GM23338 (cell line): ENCODE data around the gene ZNF787. TPM values are rescaled to one million over a fixed set of nuclear protein-coding genes. Genes with fewer than 3 reads are reported as not detected.

Experiments used
- ATAC-seq: fragments of 200-7000 bp; cut with Tn5 transposase; 3 replicates; pipeline ENCODE4 v1.9.1; 2020
- DNase-seq: peaks from one replicate; pipeline ENCODE4 v3.0.0-alpha.2; 2015; ENCODE audit warnings: low spot score
- H2AFZ ChIP-seq: fragments of 200-600 bp; sonication (generic); 2 replicates; pipeline ENCODE4 v1.8.0; 2016; ENCODE audit warnings: antibody characterized with exemption, mild to moderate bottlenecking, moderate library complexity
- H3F3A ChIP-seq: fragments of 200-600 bp; sonication (generic); replicated peaks from 2 replicates; pipeline ENCODE4 v1.8.0; 2017; ENCODE audit warnings: antibody characterized with exemption, mixed run types, low read depth
- H3K27ac ChIP-seq: fragments of 200-600 bp; sonication (generic); 2 replicates; pipeline ENCODE4 v1.6.1; 2016; ENCODE audit warnings: low read depth
- H3K27me3 ChIP-seq: fragments of 200-600 bp; sonication (generic); 2 replicates; pipeline ENCODE4 v1.8.0; 2016; ENCODE audit warnings: mild to moderate bottlenecking, mixed run types, moderate library complexity; ENCODE audit not compliant: insufficient read depth
- H3K36me3 ChIP-seq: fragments of 200-600 bp; sonication (generic); 2 replicates; pipeline ENCODE4 v1.8.0; 2016; ENCODE audit warnings: mild to moderate bottlenecking; ENCODE audit not compliant: insufficient read depth
- H3K4me1 ChIP-seq: fragments of 200-600 bp; sonication (generic); 2 replicates; pipeline ENCODE4 v1.8.0; 2016; ENCODE audit warnings: mild to moderate bottlenecking, moderate library complexity; ENCODE audit not compliant: insufficient read depth
- H3K4me2 ChIP-seq: fragments of 200-600 bp; sonication (generic); 2 replicates; pipeline ENCODE4 v1.7.1; 2017; ENCODE audit warnings: mixed run types
- H3K4me3 ChIP-seq: fragments of 200-600 bp; sonication (generic); 2 replicates; pipeline ENCODE4 v1.6.1; 2016; ENCODE audit warnings: mixed run types
- H3K79me2 ChIP-seq: fragments of 200-600 bp; sonication (generic); replicated peaks from 2 replicates; pipeline ENCODE4 v1.8.0; 2017; ENCODE audit warnings: mild to moderate bottlenecking; ENCODE audit not compliant: insufficient read depth
- H3K9me2 ChIP-seq: fragments of 200-600 bp; sonication (generic); 2 replicates; pipeline ENCODE4 v1.8.0; 2017; ENCODE audit not compliant: insufficient read depth
- H4K20me1 ChIP-seq: fragments of 200-600 bp; sonication (generic); replicated peaks from 2 replicates; pipeline ENCODE4 v1.8.0; 2017; ENCODE audit warnings: mild to moderate bottlenecking; ENCODE audit not compliant: insufficient read depth
- H3K27ac Mint-ChIP-seq: 2 replicates; pipeline ENCODE4 v1.8.0; 2020; ENCODE audit warnings: inconsistent platforms, mild to moderate bottlenecking, moderate library complexity, mixed read lengths
- H3K27me3 Mint-ChIP-seq: 3 replicates; pipeline ENCODE4 v1.8.0; 2022; ENCODE audit warnings: low read depth, mild to moderate bottlenecking, moderate library complexity, mixed read lengths, inconsistent platforms; ENCODE audit not compliant: insufficient read depth, poor library complexity
- H3K36me3 Mint-ChIP-seq: 3 replicates; pipeline ENCODE4 v1.8.0; 2021; ENCODE audit warnings: low read depth, mild to moderate bottlenecking, inconsistent platforms, moderate library complexity, mixed read lengths
- H3K4me1 Mint-ChIP-seq: 3 replicates; pipeline ENCODE4 v1.8.0; 2020; ENCODE audit warnings: mild to moderate bottlenecking, inconsistent platforms, mixed read lengths
- H3K4me3 Mint-ChIP-seq: 3 replicates; pipeline ENCODE4 v1.8.0; 2021; ENCODE audit warnings: moderate library complexity, mild to moderate bottlenecking, inconsistent platforms, mixed read lengths
- H3K9me3 Mint-ChIP-seq: 3 replicates; pipeline ENCODE4 v1.8.0; 2020; ENCODE audit warnings: moderate library complexity, mild to moderate bottlenecking, inconsistent platforms, mixed read lengths
- NANOG ChIP-seq: IDR thresholded peaks from 2 replicates; pipeline ENCODE4 v1.6.1; 2016; ENCODE audit warnings: antibody characterized with exemption, borderline replicate concordance
- POLR2AphosphoS5 ChIP-seq: IDR thresholded peaks from 2 replicates; pipeline ENCODE4 v1.6.1; 2016; ENCODE audit warnings: antibody characterized with exemption, low read depth
- REST ChIP-seq: IDR thresholded peaks from one replicate; pipeline ENCODE4 v1.6.1; 2018; ENCODE audit warnings: antibody characterized with exemption; ENCODE audit not compliant: unreplicated experiment
- ZNF114 ChIP-seq: fragments of 250-450 bp; sonication (Bioruptor Pico); IDR thresholded peaks from 2 replicates; pipeline ENCODE4 v1.5.0; 2020; ENCODE audit warnings: mild to moderate bottlenecking, moderate library complexity
- ZNF331 ChIP-seq: fragments of 250-450 bp; sonication (Bioruptor Pico); IDR thresholded peaks from 2 replicates; pipeline ENCODE4 v1.5.0; 2020; ENCODE audit warnings: low read depth, mild to moderate bottlenecking, moderate library complexity
- ZNF462 ChIP-seq: fragments of 250-450 bp; sonication (Bioruptor Pico); IDR thresholded peaks from 2 replicates; pipeline ENCODE4 v1.5.0; 2020; ENCODE audit warnings: mild to moderate bottlenecking, moderate library complexity
- polyA plus RNA-seq: library from polyadenylated mRNA; unstranded; fragments of >200 nt; fragmentation: Nextera tagmentation; extraction: Ambion mirVana; gene quantifications from 2 replicates; pipeline ENCODE4 v1.2.1, GENCODE V29; 2016
- total RNA-seq: library from RNA; depleted of rRNA; stranded (reverse); fragments of >200 nt; shearing (Covaris generic); gene quantifications from 2 replicates; pipeline ENCODE4 v1.2.3, GENCODE V29; 2014

Gene ZNF787
- total and polyA plus RNA-seq, 2 experiments from 2014 or later = 12.5 to 44.6 TPM

- no peak for TF ChIP-seq NANOG
- TF ChIP-seq ZNF462 (CRISPR knock-in tag) = no peak
- peak; percentile 46 for TF ChIP-seq POLR2AphosphoS5
- TF ChIP-seq REST = no peak
- no peak for TF ChIP-seq ZNF114 (CRISPR knock-in tag)
- TF ChIP-seq ZNF331 (CRISPR knock-in tag) = no peak
- peaks cover 34% of the 10 kb centered on the region for H3K4me1 Mint-ChIP-seq
- DNase-seq = peak; percentile 67
- Histone ChIP-seq H3K4me2 (peak overlapping the region; percentile 97), H3K36me3 (no peaks in the 10 kb centered on the region; the same call in 1 of the 2 replicates), H3K9me2 (no peaks in the 10 kb centered on the region), H3K4me3 (peak overlapping the region; percentile 93), H3F3A (no peaks in the 10 kb centered on the region; the same call in 1 of the 2 replicates), H3K79me2 (peaks cover 48% of the 10 kb centered on the region), H3K27ac (peak overlapping the region; percentile 88), H3K4me1 (peaks cover 15% of the 10 kb centered on the region), H3K27me3 (no peaks in the 10 kb centered on the region), H2AFZ (no peak overlapping the region), H4K20me1 (peaks cover 9% of the 10 kb centered on the region; the same call in 1 of the 2 replicates)
- peaks cover 6% of the 10 kb centered on the region for H3K27me3 Mint-ChIP-seq
- peak overlapping the region; percentile 92 for H3K27ac Mint-ChIP-seq
- H3K9me3 Mint-ChIP-seq = no peaks in the 10 kb centered on the region; the same call in 2 of the 3 replicates
- H3K36me3 Mint-ChIP-seq = peaks cover 15% of the 10 kb centered on the region
- peak; percentile 16 for ATAC-seq
- H3K4me3 Mint-ChIP-seq = peak overlapping the region; percentile 88
Measured at GRCh38 chr19:56120371-56121179, 520 bp downstream of the ZNF787 start.
